Hindlimb muscle (tissue), 1 donor: ENCODE results near the gene COG5. TPM values are rescaled to one million over a fixed set of nuclear protein-coding genes. Genes with fewer than 3 reads are reported as not detected.
A peak's percentile ranks its signal among the peaks of the same experiment; 100 is the strongest.
"Not testable (repeated sequence)": the region's sequence is repeated elsewhere in the genome, so short reads cannot be mapped to it uniquely, and the experiment has no call there.

ENCODE experiments used
- DNase-seq: peaks from one replicate; pipeline ENCODE4 v3.0.0-alpha.2; 2013
- polyA plus RNA-seq: library from polyadenylated mRNA; unstranded; fragments of 120-200 nt; gene quantifications from one replicate; pipeline ENCODE4 v1.2.1, GENCODE V29; 2013; ENCODE audit not compliant: insufficient read length

The COG5 gene
- polyA plus RNA-seq, 1 donor: 23.3 TPM

GRCh38 chr7:107173191-107173590 is 390.5 kb downstream of the COG5 start:
- DNase-seq: no peak

GRCh38 chr7:107172276-107173032 is 391.3 kb downstream of the COG5 start:
- no peak for DNase-seq

- no peak for DNase-seq
Measured at GRCh38 chr7:107171496-107171895, 392.2 kb downstream of the COG5 start.

GRCh38 chr7:107170051-107170915 is 393.4 kb downstream of the COG5 start:
- no peak for DNase-seq

GRCh38 chr7:107169120-107170050 is 394.3 kb downstream of the COG5 start:
- peak; percentile 98 for DNase-seq

GRCh38 chr7:107168233-107169119 is 395.2 kb downstream of the COG5 start, which contains the start of gene HBP1:
TSS of gene HBP1 (plus strand) at chr7:107169003. CDS start at chr7:107179894, 10,891 bp downstream.
- peak; percentile 100 for DNase-seq

- peak; percentile 85 for DNase-seq
Measured at GRCh38 chr7:107167483-107168232, 396.1 kb downstream of the COG5 start.

GRCh38 chr7:107166736-107167426 is 396.8 kb downstream of the COG5 start:
- DNase-seq: no peak

GRCh38 chr7:107165341-107165740 is 398.4 kb downstream of the COG5 start:
- DNase-seq: no peak

- no peak for DNase-seq
Measured at GRCh38 chr7:107164092-107164491, 399.6 kb downstream of the COG5 start.

GRCh38 chr7:107162475-107162874 is 401.2 kb downstream of the COG5 start:
- no peak for DNase-seq

- no peak for DNase-seq
Measured at GRCh38 chr7:107161415-107161814, 402.3 kb downstream of the COG5 start.

GRCh38 chr7:107160389-107160788 is 403.3 kb downstream of the COG5 start:
- no peak for DNase-seq

GRCh38 chr7:107158028-107158427 is 405.7 kb downstream of the COG5 start:
- DNase-seq: no peak

GRCh38 chr7:107157091-107157490 is 406.6 kb downstream of the COG5 start:
- no peak for DNase-seq

GRCh38 chr7:107155726-107156125 is 408.0 kb downstream of the COG5 start:
- DNase-seq: not testable (repeated sequence)

- DNase-seq: no peak
Measured at GRCh38 chr7:107154826-107155225, 408.9 kb downstream of the COG5 start.

- no peak for DNase-seq
Measured at GRCh38 chr7:107152011-107152410, 411.7 kb downstream of the COG5 start.
